Measurements from ENCODE around the gene PEPD. TPM values are rescaled to one million over a fixed set of nuclear protein-coding genes. Genes with fewer than 3 reads are reported as not detected.

The PEPD gene
- total RNA-seq, 1 experiment from 2014 or later: 116 TPM

GRCh38 chr19:33444562-33445441, 76.8 kb downstream of the PEPD start:
- Mint-ChIP-seq H3K9me3 (ENCODE audit: unreplicated experiment) (no peaks in the 10 kb centered on the region), H3K27me3 (ENCODE audit: insufficient read depth, unreplicated experiment) (no peaks in the 10 kb centered on the region), H3K4me1 (ENCODE audit: low read depth, unreplicated experiment) (no peaks in the 10 kb centered on the region), H3K27ac (ENCODE audit: unreplicated experiment) (no peak overlapping the region), H3K36me3 (ENCODE audit: insufficient read depth, unreplicated experiment) (peaks cover 15% of the 10 kb centered on the region), H3K4me3 (ENCODE audit: unreplicated experiment) (no peak overlapping the region)
- BruUV-seq (replicated peaks): no TSS peak
- intact Hi-C loops (cut with micrococcal nuclease; ENCODE audit: unreplicated experiment): no loop called here
- Histone ChIP-seq H3K4me3 (ENCODE audit: low read depth, low read length) (no peak overlapping the region), H3K27me3 (replicated peaks; ENCODE audit: control insufficient read depth, insufficient read depth, low read length) (no peaks in the 10 kb centered on the region), H3K9me3 (no peaks in the 10 kb centered on the region), H3K36me3 (ENCODE audit: control insufficient read depth, insufficient read depth, low read length) (no peaks in the 10 kb centered on the region; the same call in 1 of the 2 replicates), H3K4me1 (no peaks in the 10 kb centered on the region)
- DNase-seq: peak in 1 of 2 experiments; percentile 12
- ChIA-PET CTCF (no interaction called here), POLR2A (no interaction called here)
- TF ChIP-seq CTCF (IDR thresholded peaks at IDR 0.05; ENCODE audit: insufficient read depth in 1 of 2, low read depth in 1 of 2, low read length in 1 of 2, severe bottlenecking in 1 of 2, unreplicated experiment in 1 of 2): no peak

- no peak overlapping the region for H3K4me3 ChIP-seq (ENCODE audit: low read depth, low read length)
- Mint-ChIP-seq H3K36me3 (ENCODE audit: insufficient read depth, unreplicated experiment) (peaks cover 15% of the 10 kb centered on the region), H3K27ac (ENCODE audit: unreplicated experiment) (no peak overlapping the region), H3K9me3 (ENCODE audit: unreplicated experiment) (no peaks in the 10 kb centered on the region), H3K4me1 (ENCODE audit: low read depth, unreplicated experiment) (no peaks in the 10 kb centered on the region), H3K27me3 (ENCODE audit: insufficient read depth, unreplicated experiment) (no peaks in the 10 kb centered on the region), H3K4me3 (ENCODE audit: unreplicated experiment) (no peak overlapping the region)
- H3K27me3 ChIP-seq (replicated peaks; ENCODE audit: control insufficient read depth, insufficient read depth, low read length): no peaks in the 10 kb centered on the region
- POLR2A ChIA-PET: no interaction called here
- intact Hi-C loops (cut with micrococcal nuclease; ENCODE audit: unreplicated experiment): no loop called here
- no TSS peak for BruUV-seq (replicated peaks)
- no peaks in the 10 kb centered on the region; the same call in 1 of the 2 replicates for H3K36me3 ChIP-seq (ENCODE audit: control insufficient read depth, insufficient read depth, low read length)
- no peaks in the 10 kb centered on the region for H3K4me1 ChIP-seq
- DNase-seq: no peak
- no peaks in the 10 kb centered on the region for H3K9me3 ChIP-seq
- TF ChIP-seq CTCF (IDR thresholded peaks at IDR 0.05; ENCODE audit: insufficient read depth in 1 of 2, low read depth in 1 of 2, low read length in 1 of 2, severe bottlenecking in 1 of 2, unreplicated experiment in 1 of 2): no peak
- CTCF ChIA-PET: no interaction called here
Measured at GRCh38 chr19:33443638-33444561, 77.7 kb downstream of the PEPD start.

- no peaks in the 10 kb centered on the region; the same call in 1 of the 2 replicates for H3K36me3 ChIP-seq (ENCODE audit: control insufficient read depth, insufficient read depth, low read length)
- POLR2A ChIA-PET: no interaction called here
- no peaks in the 10 kb centered on the region for H3K9me3 ChIP-seq
- H3K27me3 Mint-ChIP-seq (ENCODE audit: insufficient read depth, unreplicated experiment): no peaks in the 10 kb centered on the region
- CTCF ChIA-PET: no interaction called here
- H3K4me3 Mint-ChIP-seq (ENCODE audit: unreplicated experiment): no peak overlapping the region
- peaks cover 15% of the 10 kb centered on the region for H3K36me3 Mint-ChIP-seq (ENCODE audit: insufficient read depth, unreplicated experiment)
- no TSS peak for BruUV-seq (replicated peaks)
- intact Hi-C loops (cut with micrococcal nuclease; ENCODE audit: unreplicated experiment): no loop called here
- TF ChIP-seq CTCF (IDR thresholded peaks at IDR 0.05; ENCODE audit: insufficient read depth in 1 of 2, low read depth in 1 of 2, low read length in 1 of 2, severe bottlenecking in 1 of 2, unreplicated experiment in 1 of 2): no peak
- no peak overlapping the region for H3K4me3 ChIP-seq (ENCODE audit: low read depth, low read length)
- no peaks in the 10 kb centered on the region for H3K9me3 Mint-ChIP-seq (ENCODE audit: unreplicated experiment)
- DNase-seq: no peak
- no peaks in the 10 kb centered on the region for H3K4me1 Mint-ChIP-seq (ENCODE audit: low read depth, unreplicated experiment)
- no peaks in the 10 kb centered on the region for H3K27me3 ChIP-seq (replicated peaks; ENCODE audit: control insufficient read depth, insufficient read depth, low read length)
- H3K4me1 ChIP-seq: no peaks in the 10 kb centered on the region
- H3K27ac Mint-ChIP-seq (ENCODE audit: unreplicated experiment): no peak overlapping the region
Measured at GRCh38 chr19:33442706-33443105, 78.9 kb downstream of the PEPD start.
